Mesendoderm (in vitro differentiated cells): Measurements from ENCODE around the gene C8G.

Source experiments
- DNase-seq: peaks from one replicate; pipeline ENCODE4 v3.0.0; 2013
- H2AK5ac ChIP-seq: 2 replicates; pipeline ENCODE4 v1.6.1; 2013; ENCODE audit warnings: low read length, inconsistent platforms
- H2BK120ac ChIP-seq: 2 replicates; pipeline ENCODE4 v1.6.1; 2013; ENCODE audit warnings: low read depth, mild to moderate bottlenecking, low read length, moderate library complexity, mixed read lengths
- H2BK15ac ChIP-seq: replicated peaks from 2 replicates; pipeline ENCODE4 v1.6.1; 2013; ENCODE audit warnings: low read depth, mild to moderate bottlenecking, moderate library complexity
- H2BK5ac ChIP-seq: 2 replicates; pipeline ENCODE4 v1.6.1; 2013; ENCODE audit warnings: low read length, inconsistent platforms
- H3K18ac ChIP-seq: 2 replicates; pipeline ENCODE4 v1.6.1; 2013; ENCODE audit warnings: mild to moderate bottlenecking, low read length, mixed read lengths
- H3K23ac ChIP-seq: one replicate; pipeline ENCODE4 v1.6.1; 2013; ENCODE audit warnings: low read length
- H3K27ac ChIP-seq: 2 replicates; pipeline ENCODE4 v1.5.1; 2013; ENCODE audit warnings: low read depth, mild to moderate bottlenecking, inconsistent platforms, low read length, moderate library complexity
- H3K27me3 ChIP-seq: 2 replicates; pipeline ENCODE4 v1.6.1; 2013; ENCODE audit warnings: low read length, control low read depth, mild to moderate bottlenecking, inconsistent platforms; ENCODE audit not compliant: insufficient read depth, poor library complexity
- H3K36me3 ChIP-seq: 2 replicates; pipeline ENCODE4 v1.6.1; 2013; ENCODE audit warnings: low read length, inconsistent platforms; ENCODE audit not compliant: control insufficient read depth, insufficient read depth
- H3K4ac ChIP-seq: one replicate; pipeline ENCODE4 v1.6.1; 2013; ENCODE audit warnings: low read depth, mild to moderate bottlenecking, low read length, moderate library complexity
- H3K4me1 ChIP-seq: 2 replicates; pipeline ENCODE4 v1.6.1; 2013; ENCODE audit warnings: low read depth, low read length, inconsistent platforms; ENCODE audit not compliant: control insufficient read depth
- H3K4me2 ChIP-seq: 2 replicates; pipeline ENCODE4 v1.6.1; 2013; ENCODE audit warnings: low read length
- H3K4me3 ChIP-seq: 2 replicates; pipeline ENCODE4 v1.5.1; 2013; ENCODE audit warnings: mild to moderate bottlenecking, low read length
- H3K56ac ChIP-seq: one replicate; pipeline ENCODE4 v1.6.1; 2013; ENCODE audit warnings: low read length
- H3K79me1 ChIP-seq: 2 replicates; pipeline ENCODE4 v1.6.1; 2013; ENCODE audit warnings: low read length, inconsistent platforms
- H3K79me2 ChIP-seq: 2 replicates; pipeline ENCODE4 v1.6.1; 2013; ENCODE audit warnings: mild to moderate bottlenecking, low read length; ENCODE audit not compliant: control insufficient read depth, insufficient read depth
- H3K9ac ChIP-seq: 2 replicates; pipeline ENCODE4 v1.6.1; 2013; ENCODE audit warnings: low read length, inconsistent platforms
- H4K5ac ChIP-seq: one replicate; pipeline ENCODE4 v1.6.1; 2013; ENCODE audit warnings: low read length
- H4K8ac ChIP-seq: one replicate; pipeline ENCODE4 v1.6.1; 2013; ENCODE audit warnings: low read depth, mild to moderate bottlenecking, control low read depth, low read length, moderate library complexity
- WGBS: extraction: QIAGEN DNeasy Blood & Tissue Kit; methylation state at CpG from one replicate; pipeline ENCODE4 v1.1.7; 2013; ENCODE audit warnings: low lambda C conversion rate, missing lambda C conversion rate; ENCODE audit not compliant: insufficient coverage; ENCODE audit errors: extremely low coverage; 5-methylcytosine and 5-hydroxymethylcytosine counted together

Gene C8G

DNA sequence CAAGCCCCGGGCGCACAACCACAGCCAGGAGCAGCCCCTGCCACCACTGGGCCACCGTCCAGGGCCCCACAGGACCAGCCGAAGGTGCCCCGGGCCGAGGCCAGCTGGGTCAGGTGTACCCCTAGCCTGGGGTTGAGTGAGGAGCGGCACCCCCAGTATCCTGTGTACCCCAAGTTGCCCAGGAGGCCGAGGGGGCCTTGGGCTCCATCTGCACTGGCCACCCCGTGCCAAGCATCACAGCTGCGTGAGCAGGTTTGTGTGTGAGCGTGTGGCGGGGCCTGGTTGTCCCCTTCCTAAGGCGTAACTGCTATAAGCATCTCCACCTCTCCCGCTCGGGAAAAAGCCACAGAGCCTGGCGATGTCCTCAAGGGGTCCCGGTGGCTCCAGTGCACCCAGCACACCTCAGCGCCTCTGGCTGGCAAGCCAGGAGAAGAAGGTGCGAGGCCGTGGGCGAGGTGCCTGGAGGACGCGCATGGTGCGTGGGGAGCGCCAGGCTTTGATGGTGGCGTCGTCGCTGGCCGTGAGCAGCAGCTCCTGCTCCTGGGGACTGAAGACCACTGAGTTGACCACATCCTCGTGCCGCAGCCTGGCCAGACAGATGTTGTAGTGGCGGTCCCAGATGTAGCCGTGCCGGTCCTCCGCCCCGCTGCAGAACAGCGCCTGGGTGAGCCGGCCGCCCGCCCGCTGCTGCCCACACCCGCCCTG lies 4.4 kb upstream of the C8G start:
- WGBS: no CpG with 5 or more reads among the region's 42 CpGs

DNA sequence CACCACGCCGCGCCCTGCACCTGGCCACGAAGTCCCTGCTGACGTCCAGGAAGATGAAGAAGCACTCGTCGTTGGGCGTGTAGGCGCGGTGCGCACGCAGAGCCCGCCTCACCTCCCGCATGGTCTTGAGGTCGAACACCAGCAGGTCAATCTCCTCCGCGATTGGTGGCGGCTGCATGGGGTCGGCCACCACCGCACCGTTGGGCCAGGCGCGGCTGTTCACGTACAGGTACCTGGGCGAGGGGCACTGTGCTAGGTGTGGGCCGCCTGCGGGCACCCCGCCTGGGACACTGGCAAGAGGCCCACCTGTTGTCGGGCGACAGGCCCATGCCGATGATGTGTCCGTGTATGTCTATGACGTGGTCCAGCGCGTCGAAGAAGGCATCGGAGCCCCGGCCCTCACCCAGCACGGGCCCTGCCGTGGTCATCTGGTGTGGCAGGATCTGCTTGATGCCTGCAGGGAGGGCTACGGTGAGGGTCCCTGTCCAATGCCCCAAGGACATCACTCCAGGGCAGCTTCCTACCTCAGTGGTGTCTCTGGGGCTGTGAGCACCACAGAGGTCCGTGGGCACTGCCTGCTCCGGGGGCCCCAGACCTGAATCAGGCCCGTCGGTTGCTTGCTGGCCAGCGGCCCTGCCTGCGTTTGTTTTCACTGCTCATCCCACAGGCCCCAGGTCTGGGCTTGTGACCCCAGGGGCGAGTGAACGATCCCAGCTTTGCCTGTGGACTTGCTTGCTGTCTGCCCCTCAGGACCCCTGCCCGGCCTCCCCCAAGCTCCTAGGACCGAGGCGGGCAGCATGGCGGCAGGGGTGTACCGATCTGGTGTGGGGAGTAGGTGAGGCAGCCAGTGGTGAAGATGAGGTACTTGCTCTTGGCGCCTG lies 3.6 kb upstream of the C8G start:
- Histone ChIP-seq H3K4me3 (no peak overlapping the region), H3K18ac (no peak overlapping the region), H4K5ac (no peak overlapping the region), H3K4me1 (no peaks in the 10 kb centered on the region), H3K23ac (no peak overlapping the region), H3K27me3 (no peaks in the 10 kb centered on the region), H3K9ac (no peak overlapping the region), H4K8ac (no peak overlapping the region), H2AK5ac (no peak overlapping the region), H3K79me1 (peaks cover 2% of the 10 kb centered on the region), H3K36me3 (peaks cover 12% of the 10 kb centered on the region), H2BK15ac (no peak overlapping the region), H2BK120ac (no peak overlapping the region), H3K4me2 (no peak overlapping the region), H3K27ac (no peak overlapping the region), H3K79me2 (peaks cover 3% of the 10 kb centered on the region), H2BK5ac (no peak overlapping the region), H3K4ac (no peak overlapping the region), H3K56ac (no peak overlapping the region)
- WGBS: no CpG with 5 or more reads among the region's 55 CpGs
- no peak for DNase-seq

More for the DNA sequence above, 4.4 kb upstream of the C8G start:
- Histone ChIP-seq H3K27me3 (no peaks in the 10 kb centered on the region), H3K27ac (no peak overlapping the region), H2BK120ac (no peak overlapping the region), H2BK15ac (no peak overlapping the region), H3K4me3 (no peak overlapping the region), H3K18ac (no peak overlapping the region), H3K79me1 (peaks cover 2% of the 10 kb centered on the region), H4K5ac (no peak overlapping the region), H3K56ac (no peak overlapping the region), H3K23ac (no peak overlapping the region), H2BK5ac (no peak overlapping the region), H4K8ac (no peak overlapping the region), H3K4me2 (no peak overlapping the region), H3K4me1 (no peaks in the 10 kb centered on the region), H3K4ac (no peak overlapping the region), H2AK5ac (no peak overlapping the region), H3K9ac (no peak overlapping the region), H3K36me3 (peaks cover 12% of the 10 kb centered on the region), H3K79me2 (peaks cover 3% of the 10 kb centered on the region)
- DNase-seq: no peak

DNA sequence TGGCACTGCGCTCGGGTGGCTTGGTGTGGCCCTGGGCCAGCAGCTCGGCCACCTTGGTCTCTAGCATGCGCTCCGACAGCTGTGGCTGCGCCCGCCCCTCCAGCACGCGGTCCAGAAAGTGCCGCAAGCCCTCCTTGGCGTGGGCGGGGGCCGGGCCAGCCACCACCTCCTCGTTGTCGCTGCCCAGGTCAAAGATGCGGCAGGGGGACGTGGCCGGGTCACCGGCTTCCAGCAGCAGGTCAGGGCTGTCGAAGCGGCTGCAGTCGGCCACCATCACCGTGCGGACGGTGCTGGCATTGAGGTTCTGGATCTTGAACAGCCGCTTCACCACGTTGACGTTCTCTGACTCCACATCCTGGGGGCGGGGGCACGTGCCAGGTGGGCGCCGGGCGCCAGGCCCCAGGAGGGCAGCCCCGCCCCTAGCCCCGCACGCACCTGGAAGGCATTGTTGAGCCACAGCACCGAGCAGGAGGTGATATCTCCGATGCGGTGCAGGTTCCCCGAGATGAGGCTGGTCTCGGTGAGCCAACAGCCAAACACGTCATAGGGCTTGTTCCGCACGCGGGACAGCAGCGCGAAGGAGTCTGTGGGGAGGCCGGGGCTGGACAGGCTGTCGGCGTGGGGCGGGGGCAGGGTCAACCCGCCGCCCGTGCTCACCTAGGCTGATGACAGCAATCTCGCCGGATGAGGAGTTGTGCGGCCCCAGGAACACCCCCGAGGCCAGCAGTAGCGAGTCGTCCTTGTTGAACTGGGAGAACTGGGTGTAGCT lies 2.7 kb upstream of the C8G start:
- H3K79me2 ChIP-seq: peaks cover 3% of the 10 kb centered on the region
- H3K4me3 ChIP-seq: no peak overlapping the region
- no CpG with 5 or more reads among the region's 60 CpGs for WGBS
- peaks cover 2% of the 10 kb centered on the region for H3K79me1 ChIP-seq
- no peak overlapping the region for H2BK120ac ChIP-seq
- H4K5ac ChIP-seq: no peak overlapping the region
- H3K18ac ChIP-seq: no peak overlapping the region
- H3K56ac ChIP-seq: no peak overlapping the region
- no peak overlapping the region for H3K4ac ChIP-seq
- no peaks in the 10 kb centered on the region for H3K27me3 ChIP-seq
- DNase-seq: no peak
- no peak overlapping the region for H2BK15ac ChIP-seq
- H3K4me1 ChIP-seq: no peaks in the 10 kb centered on the region
- H3K27ac ChIP-seq: no peak overlapping the region
- H3K4me2 ChIP-seq: no peak overlapping the region
- H3K36me3 ChIP-seq: peaks cover 12% of the 10 kb centered on the region
- H3K9ac ChIP-seq: no peak overlapping the region
- H3K23ac ChIP-seq: no peak overlapping the region
- no peak overlapping the region for H2BK5ac ChIP-seq
- no peak overlapping the region for H2AK5ac ChIP-seq
- H4K8ac ChIP-seq: no peak overlapping the region

DNA sequence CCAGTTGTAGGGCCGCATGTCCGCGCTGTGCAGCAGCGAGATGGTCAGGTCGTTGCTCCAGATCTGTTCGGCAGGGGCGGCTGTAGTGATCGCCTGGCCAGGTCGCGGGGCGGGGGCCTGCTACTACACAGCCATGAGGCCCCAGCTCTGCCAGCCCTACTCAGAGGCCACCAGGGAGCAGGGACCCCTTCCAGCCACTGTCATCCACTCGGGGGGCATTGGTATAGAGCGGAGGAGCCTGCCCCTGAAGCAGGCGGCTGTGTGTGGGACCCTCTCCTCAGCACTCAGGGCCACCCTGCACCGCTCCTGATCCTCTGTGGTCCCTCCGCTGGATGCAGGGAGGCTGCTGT lies 2.2 kb upstream of the C8G start:
- peaks cover 2% of the 10 kb centered on the region for H3K79me1 ChIP-seq
- H3K23ac ChIP-seq: no peak overlapping the region
- DNase-seq: no peak
- H3K18ac ChIP-seq: no peak overlapping the region
- no CpG with 5 or more reads among the region's 16 CpGs for WGBS
- no peaks in the 10 kb centered on the region for H3K4me1 ChIP-seq
- H3K4me2 ChIP-seq: no peak overlapping the region
- peak overlapping the region; percentile 94 for H3K56ac ChIP-seq
- H4K5ac ChIP-seq: no peak overlapping the region
- no peak overlapping the region for H3K4me3 ChIP-seq
- H3K4ac ChIP-seq: no peak overlapping the region
- H4K8ac ChIP-seq: no peak overlapping the region
- no peaks in the 10 kb centered on the region for H3K27me3 ChIP-seq
- no peak overlapping the region for H2BK15ac ChIP-seq
- no peak overlapping the region for H3K27ac ChIP-seq
- peaks cover 3% of the 10 kb centered on the region for H3K79me2 ChIP-seq
- peaks cover 8% of the 10 kb centered on the region for H3K36me3 ChIP-seq
- H2AK5ac ChIP-seq: no peak overlapping the region
- no peak overlapping the region for H3K9ac ChIP-seq
- no peak overlapping the region for H2BK120ac ChIP-seq
- no peak overlapping the region for H2BK5ac ChIP-seq

DNA sequence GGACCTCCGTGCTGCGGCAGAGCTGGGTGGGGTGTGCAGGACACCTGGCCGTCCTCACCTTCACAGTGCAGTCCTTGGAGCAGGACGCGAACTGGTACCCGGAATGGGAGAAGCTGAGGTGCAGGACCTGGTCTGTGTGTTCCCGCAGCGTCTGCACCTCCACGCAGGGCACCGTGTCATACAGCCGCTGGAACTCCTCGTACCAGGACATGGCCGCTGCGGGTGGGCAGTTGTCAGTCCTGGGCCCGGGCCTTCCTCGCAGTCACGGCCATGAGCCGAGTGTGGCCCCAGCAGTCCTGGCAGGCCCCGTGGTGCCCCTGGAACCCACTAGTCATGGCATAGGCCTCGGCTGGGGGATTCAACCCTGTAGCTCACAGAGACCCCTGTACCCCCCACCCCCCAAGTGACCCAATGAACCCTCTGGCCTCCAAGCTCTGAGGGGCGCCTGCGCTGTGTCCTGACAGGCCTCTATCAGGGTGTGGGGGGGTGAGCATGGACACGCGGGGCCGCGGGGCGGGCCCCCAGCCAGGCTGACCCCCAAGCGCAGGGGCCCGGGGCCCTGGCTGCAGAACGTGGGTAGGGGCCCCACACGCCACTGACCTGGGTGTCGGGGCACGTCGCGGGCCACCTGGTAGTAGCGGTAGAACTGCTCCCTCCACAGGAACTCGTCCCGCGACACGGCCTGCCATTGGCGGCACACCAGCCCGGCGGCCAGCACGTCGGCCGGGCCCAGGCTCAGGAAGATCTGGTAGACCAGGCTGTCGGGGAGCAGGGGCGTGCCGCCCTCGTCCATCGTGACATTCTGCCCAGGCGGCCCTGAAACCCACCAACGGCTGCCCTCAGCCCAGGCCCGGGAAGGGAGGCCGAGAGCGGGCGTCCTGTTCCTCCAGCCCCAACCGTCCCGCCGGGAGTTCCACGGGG lies 1.5 kb upstream of the C8G start:
- peaks cover 8% of the 10 kb centered on the region for H3K36me3 ChIP-seq

More for the DNA sequence above, 1.5 kb upstream of the C8G start:
- Histone ChIP-seq H4K8ac (no peak overlapping the region), H2BK15ac (no peak overlapping the region), H3K4me2 (peak overlapping the region; percentile 81), H3K18ac (peak overlapping the region; percentile 57), H4K5ac (no peak overlapping the region), H3K4ac (peak overlapping the region; percentile 39), H3K27ac (peak overlapping the region; percentile 74), H3K4me3 (peak overlapping the region; percentile 47), H2AK5ac (no peak overlapping the region), H3K4me1 (no peaks in the 10 kb centered on the region), H3K27me3 (no peaks in the 10 kb centered on the region), H3K56ac (peak overlapping the region; percentile 94), H3K9ac (peak overlapping the region; percentile 94), H2BK5ac (no peak overlapping the region), H3K79me1 (peaks cover 2% of the 10 kb centered on the region), H3K23ac (no peak overlapping the region), H2BK120ac (no peak overlapping the region), H3K79me2 (peaks cover 3% of the 10 kb centered on the region)
- no CpG with 5 or more reads among the region's 61 CpGs for whole genome bisulfite sequencing
- peak; percentile 39 for DNase-seq
